ENCODE measurements around the gene DEK. TPM values are rescaled to one million over a fixed set of nuclear protein-coding genes. Genes with fewer than 3 reads are reported as not detected.
A peak's percentile ranks its signal among the peaks of the same experiment; 100 is the strongest.

The DEK gene
- total and polyA plus RNA-seq, 2 experiments from 2014 or later: 101 to 116 TPM

- peaks cover 38% of the 10 kb centered on the region for H3K4me1 ChIP-seq (ENCODE audit: insufficient read depth)
- TF ChIP-seq EZH2 (IDR thresholded peaks at IDR 0.05; ENCODE audit: insufficient read depth, poor library complexity, severe bottlenecking) (no peak), EZH2phosphoT487 (IDR thresholded peaks at IDR 0.05; ENCODE audit: insufficient read depth, low read depth) (no peak)
- peak overlapping the region; percentile 86 for H3K9ac ChIP-seq
- H3K4me2 ChIP-seq (ENCODE audit: unreplicated experiment): peak overlapping the region; percentile 80
- 6 to 10% methylated on average over 10 to 11 of the region's 11 CpGs for WGBS, 2 experiments (ENCODE audit: low coverage in 1 of 2, low lambda C conversion rate in 2 of 2, missing lambda C conversion rate in 2 of 2)
- H3K27me3 ChIP-seq (replicated peaks; ENCODE audit: insufficient read depth): no peaks in the 10 kb centered on the region
- peak overlapping the region; percentile 88 for H3K27ac ChIP-seq
- no peaks in the 10 kb centered on the region for H4K20me1 ChIP-seq (ENCODE audit: insufficient read depth)
- DNase-seq: no peak
- no peaks in the 10 kb centered on the region for H3K9me3 ChIP-seq (ENCODE audit: low read depth)
- H3K79me2 ChIP-seq (ENCODE audit: insufficient read depth): peaks cover 41% of the 10 kb centered on the region
- no peaks in the 10 kb centered on the region for H3K9me2 ChIP-seq (ENCODE audit: insufficient read depth)
- peak overlapping the region; percentile 78 for H3K4me3 ChIP-seq
- in situ Hi-C loops (cut with MboI): no loop called here
- peaks cover 13% of the 10 kb centered on the region for H3F3A ChIP-seq (ENCODE audit: insufficient read depth)
- H3K36me3 ChIP-seq (ENCODE audit: low read depth): no peaks in the 10 kb centered on the region
- H2AFZ ChIP-seq: peak overlapping the region; percentile 79
Measured at GRCh38 chr6:18264923-18265377, 620 bp upstream of the DEK start.

- H3K36me3 ChIP-seq (ENCODE audit: low read depth): no peaks in the 10 kb centered on the region
- H3K27me3 ChIP-seq (replicated peaks; ENCODE audit: insufficient read depth): no peaks in the 10 kb centered on the region
- H3F3A ChIP-seq (ENCODE audit: insufficient read depth): peaks cover 19% of the 10 kb centered on the region
- H4K20me1 ChIP-seq (ENCODE audit: insufficient read depth): no peaks in the 10 kb centered on the region
- H3K9me3 ChIP-seq (ENCODE audit: low read depth): no peaks in the 10 kb centered on the region
- H3K9me2 ChIP-seq (ENCODE audit: insufficient read depth): no peaks in the 10 kb centered on the region
- TF ChIP-seq EZH2 (IDR thresholded peaks at IDR 0.05; ENCODE audit: insufficient read depth, poor library complexity, severe bottlenecking): no peak
- no peak for TF ChIP-seq EZH2phosphoT487 (IDR thresholded peaks at IDR 0.05; ENCODE audit: insufficient read depth, low read depth)
- peak; percentile 45 for DNase-seq
- peak overlapping the region; percentile 78 for H3K4me3 ChIP-seq
- peaks cover 31% of the 10 kb centered on the region for H3K4me1 ChIP-seq (ENCODE audit: insufficient read depth)
- peak overlapping the region; percentile 67 for H2AFZ ChIP-seq
- H3K79me2 ChIP-seq (ENCODE audit: insufficient read depth): peaks cover 54% of the 10 kb centered on the region
- WGBS, 2 experiments (ENCODE audit: low coverage in 1 of 2, low lambda C conversion rate in 2 of 2, missing lambda C conversion rate in 2 of 2): 1 to 3% methylated on average over 39 to 41 of the region's 50 CpGs
- H3K27ac ChIP-seq: peak overlapping the region; percentile 88
- peak overlapping the region; percentile 86 for H3K9ac ChIP-seq
- peak overlapping the region; percentile 78 for H3K4me2 ChIP-seq (ENCODE audit: unreplicated experiment)
- in situ Hi-C loops (cut with MboI): no loop called here
Measured at GRCh38 chr6:18263418-18264218, 712 bp downstream of the DEK start.

GRCh38 chr6:18262702-18263417 lies 1.5 kb downstream of the DEK start:
- H3K27me3 ChIP-seq (replicated peaks; ENCODE audit: insufficient read depth): no peaks in the 10 kb centered on the region
- peak overlapping the region; percentile 88 for H3K27ac ChIP-seq
- peak; percentile 49 for DNase-seq
- H3K79me2 ChIP-seq (ENCODE audit: insufficient read depth): peaks cover 62% of the 10 kb centered on the region
- TF ChIP-seq EZH2phosphoT487 (IDR thresholded peaks at IDR 0.05; ENCODE audit: insufficient read depth, low read depth) (no peak), EZH2 (IDR thresholded peaks at IDR 0.05; ENCODE audit: insufficient read depth, poor library complexity, severe bottlenecking) (no peak)
- in situ Hi-C loops (cut with MboI): no loop called here
- 8 to 9% methylated on average over 18 of the region's 18 CpGs for WGBS, 2 experiments (ENCODE audit: low coverage in 1 of 2, low lambda C conversion rate in 2 of 2, missing lambda C conversion rate in 2 of 2)
- H3K9ac ChIP-seq: peak overlapping the region; percentile 86
- H4K20me1 ChIP-seq (ENCODE audit: insufficient read depth): no peaks in the 10 kb centered on the region
- H3K9me3 ChIP-seq (ENCODE audit: low read depth): no peaks in the 10 kb centered on the region
- peak overlapping the region; percentile 78 for H3K4me3 ChIP-seq
- H2AFZ ChIP-seq: peak overlapping the region; percentile 67
- H3F3A ChIP-seq (ENCODE audit: insufficient read depth): peaks cover 19% of the 10 kb centered on the region
- peaks cover 31% of the 10 kb centered on the region for H3K4me1 ChIP-seq (ENCODE audit: insufficient read depth)
- H3K36me3 ChIP-seq (ENCODE audit: low read depth): peaks cover 2% of the 10 kb centered on the region; the same call in 1 of the 2 replicates
- no peaks in the 10 kb centered on the region for H3K9me2 ChIP-seq (ENCODE audit: insufficient read depth)
- H3K4me2 ChIP-seq (ENCODE audit: unreplicated experiment): peak overlapping the region; percentile 78

GRCh38 chr6:18261877-18262276 lies 2.5 kb downstream of the DEK start:
- DNase-seq: no peak
- H4K20me1 ChIP-seq (ENCODE audit: insufficient read depth): no peaks in the 10 kb centered on the region
- H3K36me3 ChIP-seq (ENCODE audit: low read depth): peaks cover 12% of the 10 kb centered on the region
- H2AFZ ChIP-seq: no peak overlapping the region
- peaks cover 19% of the 10 kb centered on the region for H3F3A ChIP-seq (ENCODE audit: insufficient read depth)
- H3K4me3 ChIP-seq: peak overlapping the region; percentile 78
- H3K9me3 ChIP-seq (ENCODE audit: low read depth): no peaks in the 10 kb centered on the region
- H3K4me2 ChIP-seq (ENCODE audit: unreplicated experiment): peak overlapping the region; percentile 78
- no peaks in the 10 kb centered on the region for H3K27me3 ChIP-seq (replicated peaks; ENCODE audit: insufficient read depth)
- peak overlapping the region; percentile 86 for H3K9ac ChIP-seq
- in situ Hi-C loops (cut with MboI): no loop called here
- no peaks in the 10 kb centered on the region for H3K9me2 ChIP-seq (ENCODE audit: insufficient read depth)
- peaks cover 31% of the 10 kb centered on the region for H3K4me1 ChIP-seq (ENCODE audit: insufficient read depth)
- peaks cover 71% of the 10 kb centered on the region for H3K79me2 ChIP-seq (ENCODE audit: insufficient read depth)
- 66 to 69% methylated on average over 6 of the region's 6 CpGs for WGBS, 2 experiments (ENCODE audit: low coverage in 1 of 2, low lambda C conversion rate in 2 of 2, missing lambda C conversion rate in 2 of 2)
- TF ChIP-seq EZH2phosphoT487 (IDR thresholded peaks at IDR 0.05; ENCODE audit: insufficient read depth, low read depth): no peak
- no peak for TF ChIP-seq EZH2 (IDR thresholded peaks at IDR 0.05; ENCODE audit: insufficient read depth, poor library complexity, severe bottlenecking)
- H3K27ac ChIP-seq: no peak overlapping the region
